Renal cortex interstitium (tissue), 11 donors: ENCODE measurements around the gene TIMMDC1. TPM values are rescaled to one million over a fixed set of nuclear protein-coding genes. Genes with fewer than 3 reads are reported as not detected.
A peak's percentile ranks its signal among the peaks of the same experiment; 100 is the strongest.

Experiments
- DNase-seq, 11 donors: peaks; one replicate each; pipeline ENCODE4 v3.0.0-alpha.2; 2013; ENCODE audit warnings: low read depth in 9 of 11, low spot score in 4 of 11; ENCODE audit errors: extremely low read depth in 1 of 11
- polyA plus RNA-seq, 3 donors: library from polyadenylated mRNA; unstranded; fragments of 120-200 nt; gene quantifications; one replicate each; pipeline ENCODE4 v1.2.1, GENCODE V29; 2013; ENCODE audit not compliant: insufficient read length in 3 of 3

Gene TIMMDC1
- polyA plus RNA-seq, 3 donors: 95.8 to 104 (median 103) TPM

- no peak for DNase-seq
These were observed 3.8 kb upstream of the TIMMDC1 start for GRCh38 chr3:119494597-119494996.

GRCh38 chr3:119497820-119498185, 544 bp upstream of the TIMMDC1 start:
- peak in 1 of 11 donors; percentile 16 for DNase-seq

DNA sequence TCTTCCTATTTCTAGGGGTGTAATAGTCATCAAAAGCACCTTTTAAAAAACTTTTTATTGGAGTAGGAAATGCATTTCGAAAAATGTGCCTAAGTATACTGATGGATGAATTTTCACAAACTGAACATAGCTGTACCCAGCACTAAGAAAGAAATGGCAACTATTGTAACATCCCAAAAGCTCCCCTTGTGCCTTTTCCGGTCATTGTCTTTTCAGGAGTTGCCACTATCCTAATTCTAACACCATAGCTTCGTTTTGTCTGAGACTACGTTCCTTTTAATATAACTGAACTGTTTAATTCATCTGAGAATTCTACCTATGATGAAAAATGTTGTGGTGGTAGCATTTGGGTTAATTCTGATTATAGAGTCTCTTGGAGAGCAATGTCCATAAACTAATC, 1.9 kb downstream of the TIMMDC1 start:
- DNase-seq: no peak

DNA sequence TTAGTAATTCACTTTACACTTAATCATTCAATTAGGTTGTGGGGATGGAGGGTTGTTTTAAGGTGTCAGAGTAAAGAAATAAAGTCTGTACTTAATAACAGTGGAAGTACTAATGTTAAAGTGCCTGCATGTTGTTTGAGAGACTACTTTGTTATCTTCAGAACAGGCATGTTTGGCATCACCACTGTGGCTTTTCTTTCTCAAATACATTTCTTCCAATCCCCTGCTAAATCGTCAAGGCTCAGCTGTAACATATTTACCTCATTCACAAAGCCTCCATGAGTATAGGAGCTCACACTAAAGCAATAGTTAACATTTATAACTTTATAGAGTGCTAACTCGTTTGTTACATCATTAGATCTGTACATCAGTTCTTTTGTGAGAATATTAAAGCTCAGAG, 2.6 kb downstream of the TIMMDC1 start:
- no peak for DNase-seq

- DNase-seq: no peak
These were observed 8.3 kb downstream of the TIMMDC1 start for GRCh38 chr3:119506631-119507030.

DNA sequence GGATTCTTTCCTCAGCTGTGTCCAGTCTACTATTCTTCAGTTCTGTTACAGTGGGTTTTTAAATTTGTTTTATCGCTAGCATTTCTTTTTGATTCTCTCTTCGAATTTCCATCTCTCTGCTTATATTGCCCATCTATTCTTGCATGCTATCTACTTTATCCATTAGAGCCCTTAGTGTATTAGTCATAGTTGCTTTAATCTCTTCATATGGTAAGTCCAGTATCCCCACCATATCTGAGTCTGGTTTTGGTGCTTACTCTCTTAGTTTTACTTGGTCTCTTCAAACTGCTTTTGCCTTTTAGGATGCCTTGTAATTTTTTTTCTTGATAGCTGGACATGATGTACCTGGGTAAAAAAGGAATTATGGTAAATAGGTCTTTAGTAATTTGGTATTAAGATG, 9.1 kb downstream of the TIMMDC1 start:
- DNase-seq: no peak

GRCh38 chr3:119508172-119508845, 10.0 kb downstream of the TIMMDC1 start:
- no peak for DNase-seq

DNA sequence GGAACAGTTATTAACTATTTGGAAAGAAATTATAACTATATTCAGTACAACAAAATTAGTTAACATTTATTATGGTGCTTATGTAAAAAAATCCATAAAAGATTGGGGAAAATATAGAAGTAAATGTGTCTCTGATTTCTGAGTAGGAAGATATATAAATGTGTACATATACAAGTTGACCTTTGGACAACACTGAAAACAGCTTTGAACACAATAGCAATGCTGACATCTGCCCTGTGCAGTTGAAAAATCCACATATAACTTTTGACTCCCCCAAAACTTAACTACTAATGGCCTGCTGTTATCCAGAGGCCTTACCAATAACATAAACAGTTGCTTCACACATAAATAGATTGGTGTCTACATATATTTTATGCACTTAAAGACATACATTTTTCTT, 12.3 kb downstream of the TIMMDC1 start:
- no peak for DNase-seq

DNA sequence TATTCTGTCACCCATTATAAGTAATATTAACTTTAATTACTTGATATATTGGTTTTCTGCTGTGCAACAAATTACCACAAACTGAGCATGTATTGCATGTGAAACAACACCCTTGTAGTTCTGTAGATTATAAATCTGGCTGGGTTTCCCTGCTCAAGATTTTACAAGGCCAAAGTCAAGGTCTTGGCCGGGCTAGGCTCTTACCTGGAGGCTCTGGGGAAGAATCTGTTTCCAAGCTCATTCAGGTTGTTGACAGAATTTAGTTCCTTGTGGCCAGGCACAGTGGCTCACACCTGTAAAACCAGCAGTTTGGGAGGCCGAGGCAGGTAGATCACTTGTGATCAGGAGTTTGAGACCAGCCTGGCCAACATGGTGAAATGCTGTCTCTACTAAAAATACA, 16.3 kb downstream of the TIMMDC1 start:
- DNase-seq: no peak

GRCh38 chr3:119517112-119517511, 18.8 kb downstream of the TIMMDC1 start:
- DNase-seq: no peak

GRCh38 chr3:119518026-119518425, 19.7 kb downstream of the TIMMDC1 start:
- DNase-seq: no peak

- no peak for DNase-seq
These were observed 26.8 kb downstream of the TIMMDC1 start for GRCh38 chr3:119524931-119525662.

GRCh38 chr3:119527714-119528113, 29.4 kb downstream of the TIMMDC1 start:
- no peak for DNase-seq

- no peak for DNase-seq
These were observed 31.5 kb downstream of the TIMMDC1 start for GRCh38 chr3:119529883-119530282.

DNA sequence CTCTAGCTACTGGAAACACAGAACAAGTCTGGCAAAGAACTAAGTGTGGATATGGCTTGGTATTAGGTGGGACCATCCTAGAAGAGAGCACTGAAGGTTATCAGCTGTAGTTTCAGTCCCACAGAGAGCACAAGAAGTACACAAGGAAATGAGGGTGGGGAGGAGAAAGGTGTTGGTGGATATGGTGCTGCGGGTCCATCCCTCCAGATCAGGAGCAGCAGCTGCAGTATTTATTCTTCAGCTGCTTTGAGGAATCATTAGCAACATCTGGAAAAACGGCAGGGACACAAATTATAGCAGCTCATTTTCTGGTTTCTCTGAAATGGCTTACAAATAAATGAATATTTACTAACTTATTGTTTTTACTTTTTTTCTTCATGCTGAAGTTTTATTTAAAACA, 32.1 kb downstream of the TIMMDC1 start:
- no peak for DNase-seq

DNA sequence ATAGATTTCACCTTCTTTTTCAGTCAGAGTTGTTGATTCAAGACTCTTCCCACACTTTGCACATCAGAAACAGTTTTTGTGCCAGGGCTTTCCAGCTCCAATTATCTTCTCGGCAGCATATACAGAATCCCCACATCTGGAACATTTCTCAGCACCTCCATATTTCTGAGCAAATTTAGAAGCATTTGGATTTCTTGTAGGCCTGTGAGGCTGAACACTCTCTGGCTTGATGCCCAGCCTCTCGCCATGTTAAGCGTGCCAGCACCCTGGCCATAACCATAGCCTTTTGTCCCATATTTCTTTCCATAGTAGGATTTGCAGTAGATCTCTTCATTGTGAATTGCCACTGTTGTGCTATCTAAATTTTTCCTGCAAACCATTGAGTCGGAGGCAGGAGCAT, 32.8 kb downstream of the TIMMDC1 start:
- DNase-seq: no peak

DNA sequence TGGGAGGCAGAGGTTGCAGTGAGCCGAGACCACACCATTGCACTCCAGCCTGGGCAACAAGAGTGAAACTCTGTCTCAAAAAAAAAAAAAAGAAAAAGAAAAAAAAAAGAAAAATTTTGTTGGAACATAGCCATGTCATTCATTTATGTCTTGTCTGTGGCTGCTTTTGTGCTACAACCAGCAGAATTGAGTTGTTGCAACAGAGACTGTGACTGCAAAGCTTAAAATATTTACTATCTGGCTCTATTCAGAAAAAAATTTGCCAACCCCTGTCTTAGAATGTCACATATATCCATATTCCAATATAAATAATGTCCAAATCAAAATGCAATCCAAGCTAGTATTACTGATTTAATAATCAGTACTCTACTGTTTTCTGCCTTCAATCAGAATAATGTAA, 35.9 kb downstream of the TIMMDC1 start:
- DNase-seq: no peak

DNA sequence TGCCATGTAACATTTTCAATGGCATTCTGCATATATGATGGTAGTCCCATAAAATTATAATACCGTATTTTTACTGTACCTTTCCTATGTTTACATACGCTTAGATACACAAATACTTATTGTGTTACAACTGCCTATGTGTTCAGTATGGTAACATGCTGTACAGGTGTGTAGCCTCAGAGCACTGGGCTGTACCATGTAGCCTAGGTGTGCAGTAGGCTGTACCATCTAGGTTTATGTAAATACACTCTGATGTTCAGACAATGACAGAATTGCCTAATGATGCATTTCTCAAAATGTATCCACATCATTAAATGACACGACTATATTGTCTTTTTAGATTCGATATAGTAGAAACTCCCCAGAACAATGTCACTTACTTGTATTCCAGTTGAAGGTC, 38.4 kb downstream of the TIMMDC1 start:
- DNase-seq: no peak

DNA sequence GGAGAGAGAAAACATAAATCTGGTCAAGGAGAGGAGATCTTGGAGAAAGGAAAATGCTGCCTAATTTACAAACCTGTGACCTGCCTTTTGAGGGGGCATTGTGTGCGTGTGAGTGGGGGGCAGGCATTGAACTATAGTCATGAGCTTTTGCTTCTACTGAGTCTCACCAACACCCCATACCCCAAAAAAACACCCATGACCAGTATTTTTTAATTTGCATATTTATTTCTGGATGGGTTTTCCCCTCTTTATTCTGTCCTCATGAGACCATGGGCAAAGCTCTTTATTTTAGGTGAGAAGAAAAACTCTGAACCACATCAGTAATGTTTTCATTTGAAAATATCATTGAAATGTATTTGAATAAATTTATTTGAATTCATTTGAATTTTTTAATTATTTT, 40.4 kb downstream of the TIMMDC1 start:
- DNase-seq: no peak

GRCh38 chr3:119541547-119541946, 43.2 kb downstream of the TIMMDC1 start:
- DNase-seq: no peak

DNA sequence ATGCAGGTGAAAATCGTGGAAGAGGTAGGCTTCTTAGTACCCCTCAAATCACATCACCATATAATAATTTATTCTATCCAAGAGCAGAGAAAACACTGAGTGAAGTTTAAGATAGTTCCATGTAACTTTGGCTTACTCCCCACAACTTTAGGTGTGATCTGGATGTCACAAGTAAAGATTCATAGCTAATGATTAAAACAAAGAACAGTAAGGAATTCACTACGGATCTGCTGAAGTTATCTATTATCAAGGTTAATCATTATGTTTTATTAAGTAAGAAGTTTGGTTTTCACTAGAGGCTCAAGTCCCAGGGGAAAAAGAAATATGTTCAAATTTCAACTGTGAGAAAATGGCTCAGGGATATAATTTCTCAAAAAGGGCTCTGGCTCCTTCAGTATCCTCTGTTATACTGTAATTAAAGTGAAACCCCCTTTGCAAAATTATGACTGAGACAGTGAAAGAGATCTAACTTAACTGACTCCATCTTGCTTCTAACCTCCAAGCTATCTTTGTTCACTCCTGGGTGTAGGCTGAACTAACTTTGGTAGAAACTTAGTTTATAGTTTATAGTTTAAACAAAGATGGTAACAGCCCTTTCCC, 43.9 kb downstream of the TIMMDC1 start:
- DNase-seq: no peak
